Measurements from ENCODE around the gene EEF2. TPM values are rescaled to one million over a fixed set of nuclear protein-coding genes. Genes with fewer than 3 reads are reported as not detected.
"Not testable (repeated sequence)": the region's sequence is repeated elsewhere in the genome, so short reads cannot be mapped to it uniquely, and the experiment has no call there.

The EEF2 gene
- total RNA-seq, 4 donors from 2014 or later = 1,423 to 2,137 (median 2,023) TPM

DNA sequence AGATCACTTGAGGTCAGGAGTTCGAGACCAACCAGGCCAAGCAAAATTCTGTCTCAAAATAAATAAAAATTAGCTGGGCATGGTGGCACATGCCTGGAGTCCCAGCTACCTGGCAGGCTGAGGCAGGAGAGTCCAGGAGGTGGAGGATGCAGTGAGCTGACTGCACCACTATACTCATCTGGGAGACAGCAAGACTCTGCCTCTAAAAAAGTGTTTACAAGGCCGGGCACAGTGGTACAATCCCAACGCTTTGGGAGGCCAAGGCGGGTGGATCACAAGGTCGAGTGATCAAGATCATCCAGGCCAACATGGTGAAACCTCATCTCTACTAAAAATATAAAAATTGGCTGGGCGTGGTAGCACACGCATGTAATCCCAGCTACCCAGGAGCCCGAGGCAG, 10.1 kb downstream of the EEF2 start:
- Histone ChIP-seq H3K9me3 (no peaks in the 10 kb centered on the region), H3K4me1 (peaks cover 8% of the 10 kb centered on the region), H3K4me3 (no peak overlapping the region), H3K27me3 (no peaks in the 10 kb centered on the region), H3K36me3 (peaks cover 51% of the 10 kb centered on the region), H3K27ac (no peak overlapping the region)
- 81% methylated on average over 8 of the region's 8 CpGs for WGBS
- no peak for TF ChIP-seq EP300 (IDR thresholded peaks at IDR 0.05)
- TF ChIP-seq POLR2A (IDR thresholded peaks at IDR 0.05) = no peak
- TF ChIP-seq, protein P1, sequence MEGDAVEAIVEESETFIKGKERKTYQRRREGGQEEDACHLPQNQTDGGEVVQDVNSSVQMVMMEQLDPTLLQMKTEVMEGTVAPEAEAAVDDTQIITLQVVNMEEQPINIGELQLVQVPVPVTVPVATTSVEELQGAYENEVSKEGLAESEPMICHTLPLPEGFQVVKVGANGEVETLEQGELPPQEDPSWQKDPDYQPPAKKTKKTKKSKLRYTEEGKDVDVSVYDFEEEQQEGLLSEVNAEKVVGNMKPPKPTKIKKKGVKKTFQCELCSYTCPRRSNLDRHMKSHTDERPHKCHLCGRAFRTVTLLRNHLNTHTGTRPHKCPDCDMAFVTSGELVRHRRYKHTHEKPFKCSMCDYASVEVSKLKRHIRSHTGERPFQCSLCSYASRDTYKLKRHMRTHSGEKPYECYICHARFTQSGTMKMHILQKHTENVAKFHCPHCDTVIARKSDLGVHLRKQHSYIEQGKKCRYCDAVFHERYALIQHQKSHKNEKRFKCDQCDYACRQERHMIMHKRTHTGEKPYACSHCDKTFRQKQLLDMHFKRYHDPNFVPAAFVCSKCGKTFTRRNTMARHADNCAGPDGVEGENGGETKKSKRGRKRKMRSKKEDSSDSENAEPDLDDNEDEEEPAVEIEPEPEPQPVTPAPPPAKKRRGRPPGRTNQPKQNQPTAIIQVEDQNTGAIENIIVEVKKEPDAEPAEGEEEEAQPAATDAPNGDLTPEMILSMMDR (IDR thresholded peaks at IDR 0.05) = no peak
- no peak for TF ChIP-seq POLR2AphosphoS5 (IDR thresholded peaks at IDR 0.05)
- DNase-seq (ENCODE audit: low spot score in 2 of 2) = no peak

DNA sequence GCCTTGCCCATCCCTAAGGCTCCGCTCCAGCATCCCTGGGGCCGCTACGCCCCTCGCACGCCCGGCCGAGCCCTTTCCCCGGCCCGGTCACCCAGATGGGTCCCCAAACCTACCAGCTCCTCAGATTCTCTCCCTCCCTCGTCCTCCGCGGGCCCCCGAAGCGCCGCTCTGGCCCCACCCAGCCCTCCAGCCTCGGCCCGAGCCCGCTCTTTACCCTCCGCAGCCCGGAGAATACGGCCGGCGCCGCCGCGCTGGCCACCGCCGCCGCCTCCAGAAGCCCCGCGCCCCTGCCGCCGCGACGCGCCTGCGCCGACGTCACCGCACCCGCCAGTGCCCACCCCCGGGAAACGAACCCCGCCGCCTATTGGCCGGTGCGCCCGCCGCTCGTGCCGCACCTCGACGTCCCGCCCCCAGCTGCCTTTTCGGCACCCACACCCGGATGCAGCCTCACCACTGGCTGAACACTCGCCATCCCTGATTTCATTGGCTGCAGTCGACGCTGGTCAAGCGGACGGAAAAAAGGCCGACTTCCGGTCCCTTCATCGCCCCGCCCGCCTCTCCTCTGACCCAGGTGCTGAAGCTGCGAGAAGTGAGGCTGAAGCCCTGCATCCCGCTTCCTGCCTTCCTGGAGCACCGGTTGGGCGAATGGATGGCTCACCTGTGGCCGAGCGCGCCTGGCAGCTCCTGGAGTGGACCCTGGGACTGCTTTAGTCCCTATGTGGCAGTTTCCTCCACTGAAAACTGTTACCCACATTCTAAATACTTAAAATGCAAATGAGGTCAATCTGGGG, 14.3 kb downstream of the EEF2 start, which contains the start of gene DAPK3:
DAPK3 (minus strand) TSS at position 292 of the 791 bp plus-strand sequence. CDS start 1,364 bp downstream, outside the sequence.
- H3K27me3 ChIP-seq = no peaks in the 10 kb centered on the region
- DNase-seq (ENCODE audit: low spot score in 2 of 2) = peak; percentile 97 to 99
- peak within 1 kb of the TSS; percentile 92 for H3K27ac ChIP-seq
- no peaks in the 10 kb centered on the region for H3K9me3 ChIP-seq
- TF ChIP-seq POLR2A (IDR thresholded peaks at IDR 0.05) = peak in 1 of 2 donors; percentile 85
- no peak for TF ChIP-seq EP300 (IDR thresholded peaks at IDR 0.05)
- TF ChIP-seq, protein P1 (IDR thresholded peaks at IDR 0.05) = peak in 1 of 2 donors; percentile 28
- TF ChIP-seq POLR2AphosphoS5 (IDR thresholded peaks at IDR 0.05) = peak in 2 of 3 donors; percentile 13 to 86
- peak within 1 kb of the TSS; percentile 93 for H3K4me3 ChIP-seq
- H3K4me1 ChIP-seq = peaks cover 48% of the 10 kb centered on the region
- peaks cover 30% of the 10 kb centered on the region for H3K36me3 ChIP-seq
- 2% methylated on average over 34 of the region's 73 CpGs for WGBS

GRCh38 chr19:3970313-3970807, 14.9 kb downstream of the EEF2 start:
- no peak for DNase-seq (ENCODE audit: low spot score in 2 of 2)
- Histone ChIP-seq H3K4me3 (peak overlapping the region; percentile 93), H3K9me3 (no peaks in the 10 kb centered on the region), H3K36me3 (peaks cover 30% of the 10 kb centered on the region), H3K27me3 (no peaks in the 10 kb centered on the region), H3K27ac (peak overlapping the region; percentile 92), H3K4me1 (peaks cover 48% of the 10 kb centered on the region)
- TF ChIP-seq POLR2A (IDR thresholded peaks at IDR 0.05) = no peak
- no peak for TF ChIP-seq POLR2AphosphoS5 (IDR thresholded peaks at IDR 0.05)
- TF ChIP-seq, protein P1 (IDR thresholded peaks at IDR 0.05) = no peak
- no peak for TF ChIP-seq EP300 (IDR thresholded peaks at IDR 0.05)
- WGBS = under 1% methylated on average over 21 of the region's 22 CpGs

DNA sequence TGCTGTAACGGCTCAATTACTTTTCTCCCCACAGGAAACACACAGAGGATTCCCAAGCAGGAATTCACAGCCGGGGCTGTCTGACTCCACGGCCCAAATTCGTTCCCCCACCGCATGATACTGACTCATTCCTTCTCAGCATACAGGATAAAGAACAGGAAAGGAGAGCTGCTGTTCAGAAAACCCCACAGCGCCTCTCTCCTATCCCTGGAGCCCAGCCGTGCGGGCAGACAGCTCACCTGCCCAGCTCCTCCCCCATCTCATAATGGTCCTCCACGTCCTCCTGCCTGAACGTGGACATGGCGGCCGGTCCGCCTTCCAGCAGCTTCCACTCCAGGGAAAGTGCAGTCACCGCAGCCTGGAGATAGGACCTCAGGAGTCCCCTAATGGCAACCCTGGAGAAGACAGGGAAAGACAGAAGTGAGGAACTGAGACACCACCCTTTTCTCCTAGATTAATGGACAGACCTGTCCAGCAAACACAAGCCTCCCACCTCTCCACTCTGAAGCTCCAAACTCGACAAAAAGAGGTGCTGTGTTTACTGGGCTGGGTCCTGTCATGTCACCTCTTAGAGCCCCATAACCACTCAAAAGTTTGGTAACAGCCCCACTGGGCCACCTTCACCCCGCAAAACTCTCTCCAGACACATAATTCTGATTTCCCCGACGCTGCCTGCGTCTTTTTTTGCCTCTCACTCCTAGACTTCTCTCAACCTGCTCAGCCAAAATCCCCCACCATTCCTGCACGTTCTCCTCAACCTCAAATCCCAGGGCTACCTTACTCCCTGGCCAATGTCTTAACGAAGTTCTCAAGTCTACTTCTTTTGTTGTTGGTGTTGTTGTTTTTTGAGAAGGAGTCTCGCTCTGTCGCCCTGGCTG, 15.6 kb downstream of the EEF2 start:
- H3K4me3 ChIP-seq = peak overlapping the region; percentile 93
- H3K9me3 ChIP-seq = no peaks in the 10 kb centered on the region
- H3K36me3 ChIP-seq = peaks cover 33% of the 10 kb centered on the region
- H3K27me3 ChIP-seq = no peaks in the 10 kb centered on the region
- WGBS = 26% methylated on average over 23 of the region's 23 CpGs
- peaks cover 48% of the 10 kb centered on the region for H3K4me1 ChIP-seq
- TF ChIP-seq POLR2AphosphoS5 (IDR thresholded peaks at IDR 0.05) = no peak
- TF ChIP-seq POLR2A (IDR thresholded peaks at IDR 0.05) = no peak
- DNase-seq (ENCODE audit: low spot score in 2 of 2) = peak in 1 of 2 donors; percentile 60
- H3K27ac ChIP-seq = peak overlapping the region; percentile 92

- H3K27me3 ChIP-seq = no peaks in the 10 kb centered on the region
- 19% methylated on average over 9 of the region's 9 CpGs for WGBS
- peaks cover 41% of the 10 kb centered on the region for H3K36me3 ChIP-seq
- TF ChIP-seq EP300 (IDR thresholded peaks at IDR 0.05) (no peak), POLR2AphosphoS5 (IDR thresholded peaks at IDR 0.05) (peak in 2 of 3 donors; percentile 10 to 39)
- DNase-seq (ENCODE audit: low spot score in 2 of 2) = peak; percentile 90 to 91
- H3K4me1 ChIP-seq = peaks cover 48% of the 10 kb centered on the region
- peak overlapping the region; percentile 92 for H3K27ac ChIP-seq
- H3K4me3 ChIP-seq = peak overlapping the region; percentile 93
- H3K9me3 ChIP-seq = no peaks in the 10 kb centered on the region
Observed at GRCh38 chr19:3968556-3969434, 16.5 kb downstream of the EEF2 start.

DNA sequence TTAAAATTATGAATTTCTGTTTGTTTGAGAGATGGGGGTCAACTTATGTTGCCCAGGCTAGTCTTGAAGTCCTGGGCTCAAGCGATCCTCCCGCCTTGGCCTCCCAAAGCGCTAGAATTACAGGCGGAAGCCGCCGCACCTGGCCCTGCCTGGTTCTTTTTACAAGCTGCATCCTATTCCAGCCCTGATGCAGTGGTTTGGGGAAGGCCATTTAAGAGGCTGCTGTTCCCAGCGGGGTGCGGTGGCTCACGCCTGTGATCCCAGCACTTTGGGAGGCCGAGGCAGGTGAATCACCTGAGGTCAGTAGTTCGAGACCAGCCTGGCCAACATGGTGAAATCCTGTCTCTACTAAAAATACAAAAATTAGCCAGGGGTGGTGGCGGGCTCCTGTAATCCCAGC, 17.3 kb downstream of the EEF2 start:
- 94% methylated on average over 9 of the region's 12 CpGs for WGBS
- H3K27me3 ChIP-seq; H3K4me3 ChIP-seq; H3K9me3 ChIP-seq; DNase-seq (ENCODE audit: low spot score in 2 of 2): not testable (repeated sequence)
- H3K4me1 ChIP-seq = peaks cover 48% of the 10 kb centered on the region
- H3K27ac ChIP-seq = peak overlapping the region; percentile 92
- H3K36me3 ChIP-seq = peaks cover 50% of the 10 kb centered on the region

Measured in suprapubic skin (tissue), 4 donors.